Uterus (tissue), 4 donors: ENCODE results near the gene MON1B. TPM values are rescaled to one million over a fixed set of nuclear protein-coding genes. Genes with fewer than 3 reads are reported as not detected.

ENCODE experiments used
- DNase-seq, 2 donors: peaks; one replicate each; pipeline ENCODE4 v3.0.0-alpha.2; 2019 to 2020
- H3K27ac ChIP-seq, 2 donors: fragments of 200-600 bp; sonication (generic); 1 replicate in 1 of 2; 2 replicates in 1 of 2; pipeline ENCODE4 v1.5.1; 2016 to 2018
- H3K27me3 ChIP-seq, 2 donors: fragments of 200-600 bp; sonication (generic); one replicate each; pipeline ENCODE4 v1.5.1; 2018 to 2019; ENCODE audit warnings: control low read depth in 1 of 2
- H3K36me3 ChIP-seq, 2 donors: fragments of 200-600 bp; sonication (generic); one replicate each; pipeline ENCODE4 v1.5.1; 2019; ENCODE audit warnings: control low read depth in 1 of 2
- H3K4me1 ChIP-seq, 2 donors: fragments of 200-600 bp; sonication (generic); one replicate each; pipeline ENCODE4 v1.5.1; 2018 to 2019; ENCODE audit warnings: control low read depth in 1 of 2
- H3K4me3 ChIP-seq, 2 donors: fragments of 200-600 bp; sonication (generic); 1 replicate in 1 of 2; 2 replicates in 1 of 2; pipeline ENCODE4 v1.5.1; 2018 to 2019; ENCODE audit warnings: mild to moderate bottlenecking in 1 of 2
- H3K9me3 ChIP-seq, 2 donors: fragments of 200-600 bp; sonication (generic); one replicate each; pipeline ENCODE4 v1.5.1; 2019; ENCODE audit warnings: control low read depth in 1 of 2
- POLR2A ChIP-seq, 2 donors: fragments of 450-650 bp; IDR thresholded peaks; one replicate each; pipeline ENCODE4 v1.6.1; 2016; ENCODE audit warnings: antibody characterized with exemption in 2 of 2, mild to moderate bottlenecking in 1 of 2, moderate library complexity in 1 of 2
- intact Hi-C: fragments of 100-400 bp; cut with DNase I; formaldehyde crosslinking; loops from one replicate; pipeline ENCODE4 v1.15.1; 2023; ENCODE audit warnings: low total_unique reads
- total RNA-seq, 4 donors: library from RNA; depleted of rRNA in 3 of 4; stranded (reverse); fragments of >200 nt in 3 of 4; gene quantifications; one replicate each; pipeline versions ENCODE4 v1.1.0 to v1.2.4, GENCODE V29; 2014 to 2023
- TF ChIP-seq, protein P1 (sequence below), 4 experiments: fragments of 200-600 bp in 2 of 4; fragments of 450-650 bp in 2 of 4; sonication (generic) in 2 of 4; IDR thresholded peaks; one replicate each; pipeline ENCODE4 v1.5.1; 2016 to 2019; ENCODE audit warnings: antibody characterized with exemption in 4 of 4, mild to moderate bottlenecking in 2 of 4, moderate library complexity in 1 of 4
- donor health status: DM: yes; HTN: yes; CAD: no.

MON1B gene
- total RNA-seq, 4 donors from 2014 or later, result 1.3 to 35.8 (median 20.2) TPM

DNA sequence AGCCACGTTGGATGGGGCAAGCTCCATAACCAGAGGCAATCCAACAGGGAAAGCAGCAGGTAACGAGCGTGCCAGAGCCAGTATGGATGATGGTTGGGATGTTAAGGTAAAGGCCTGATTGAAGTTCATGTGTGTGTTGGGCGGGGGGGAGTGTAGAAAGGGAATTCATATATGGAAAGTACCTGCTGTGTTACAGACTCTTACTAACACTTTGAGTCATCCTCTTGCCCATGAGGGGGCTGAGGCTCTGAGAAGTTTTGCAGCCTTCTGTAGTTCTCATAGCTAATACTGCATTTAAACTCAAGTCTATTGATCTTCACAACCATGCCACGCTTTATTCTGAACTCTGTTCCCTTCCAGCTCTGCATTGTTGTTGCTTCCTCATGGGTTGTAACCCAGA lies 36.8 kb downstream of the MON1B start:
- H3K4me1 ChIP-seq, result no peaks in the 10 kb centered on the region
- no peaks in the 10 kb centered on the region for H3K27me3 ChIP-seq
- no peak for DNase-seq
- no peak overlapping the region for H3K27ac ChIP-seq
- no peak overlapping the region for H3K4me3 ChIP-seq
- H3K36me3 ChIP-seq, result no peaks in the 10 kb centered on the region
- H3K9me3 ChIP-seq, result no peaks in the 10 kb centered on the region
- TF ChIP-seq POLR2A (IDR thresholded peaks at IDR 0.05), result no peak
- TF ChIP-seq, protein P1, sequence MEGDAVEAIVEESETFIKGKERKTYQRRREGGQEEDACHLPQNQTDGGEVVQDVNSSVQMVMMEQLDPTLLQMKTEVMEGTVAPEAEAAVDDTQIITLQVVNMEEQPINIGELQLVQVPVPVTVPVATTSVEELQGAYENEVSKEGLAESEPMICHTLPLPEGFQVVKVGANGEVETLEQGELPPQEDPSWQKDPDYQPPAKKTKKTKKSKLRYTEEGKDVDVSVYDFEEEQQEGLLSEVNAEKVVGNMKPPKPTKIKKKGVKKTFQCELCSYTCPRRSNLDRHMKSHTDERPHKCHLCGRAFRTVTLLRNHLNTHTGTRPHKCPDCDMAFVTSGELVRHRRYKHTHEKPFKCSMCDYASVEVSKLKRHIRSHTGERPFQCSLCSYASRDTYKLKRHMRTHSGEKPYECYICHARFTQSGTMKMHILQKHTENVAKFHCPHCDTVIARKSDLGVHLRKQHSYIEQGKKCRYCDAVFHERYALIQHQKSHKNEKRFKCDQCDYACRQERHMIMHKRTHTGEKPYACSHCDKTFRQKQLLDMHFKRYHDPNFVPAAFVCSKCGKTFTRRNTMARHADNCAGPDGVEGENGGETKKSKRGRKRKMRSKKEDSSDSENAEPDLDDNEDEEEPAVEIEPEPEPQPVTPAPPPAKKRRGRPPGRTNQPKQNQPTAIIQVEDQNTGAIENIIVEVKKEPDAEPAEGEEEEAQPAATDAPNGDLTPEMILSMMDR (IDR thresholded peaks at IDR 0.05), result no peak
- intact Hi-C loops, result no loop called here

DNA sequence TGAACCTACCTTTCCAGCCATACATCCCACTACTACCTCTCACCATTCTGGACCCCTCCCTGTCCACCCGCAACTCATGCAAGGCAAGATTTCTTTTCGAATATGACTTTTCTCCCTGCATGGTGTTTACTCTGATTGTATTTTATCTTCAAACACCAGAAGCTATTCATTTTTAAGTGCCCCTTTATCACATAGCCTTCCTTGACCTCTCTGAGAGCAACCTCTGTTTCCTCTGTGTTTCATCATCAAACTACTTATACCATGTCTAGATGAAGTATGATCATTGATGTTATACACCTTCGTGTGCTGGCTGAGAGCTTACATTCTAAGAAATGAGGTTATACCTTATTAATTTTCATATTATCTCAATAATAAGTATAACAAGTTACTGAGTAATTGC lies 40.1 kb downstream of the MON1B start:
- no peaks in the 10 kb centered on the region for H3K36me3 ChIP-seq
- H3K4me3 ChIP-seq, result no peak overlapping the region
- no peaks in the 10 kb centered on the region for H3K4me1 ChIP-seq
- no peaks in the 10 kb centered on the region for H3K27me3 ChIP-seq
- H3K9me3 ChIP-seq, result no peaks in the 10 kb centered on the region
- intact Hi-C loops, result no loop called here
- DNase-seq, result no peak
- TF ChIP-seq POLR2A (IDR thresholded peaks at IDR 0.05), result no peak
- TF ChIP-seq, protein P1 (IDR thresholded peaks at IDR 0.05), result no peak
- no peak overlapping the region for H3K27ac ChIP-seq

DNA sequence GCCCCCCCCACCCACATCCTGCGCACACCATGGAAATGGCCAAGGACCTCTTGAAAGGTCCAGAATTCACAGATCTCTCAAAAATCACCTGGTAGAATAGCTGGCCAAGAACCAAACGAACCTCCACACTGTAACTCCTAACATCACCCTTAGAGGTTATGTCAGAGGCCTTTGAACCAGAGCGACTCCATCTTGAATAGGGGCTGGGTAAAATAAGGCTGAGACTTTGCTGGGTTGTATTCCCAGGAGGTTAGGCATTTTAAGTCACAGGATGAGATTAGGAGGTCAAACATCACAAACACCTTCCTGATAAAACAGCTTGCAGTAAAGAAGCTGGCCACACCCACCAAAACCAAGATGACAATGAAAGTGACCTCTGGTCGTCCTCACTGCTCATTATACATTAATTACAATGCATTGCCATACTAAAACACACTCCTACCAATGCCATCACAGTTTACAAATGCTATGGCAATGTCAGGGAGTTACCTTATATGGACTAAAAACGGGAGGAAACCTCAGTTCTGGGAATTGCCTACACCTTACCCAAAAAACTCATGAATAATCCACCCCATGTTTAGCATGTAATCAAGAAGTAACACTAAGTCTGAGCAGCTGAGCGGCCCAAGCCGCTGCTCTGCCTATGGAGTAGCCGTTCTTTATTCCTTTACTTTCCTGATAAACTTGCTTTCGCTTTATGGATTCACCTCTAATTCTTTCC lies 43.0 kb downstream of the MON1B start:
- H3K9me3 ChIP-seq, result no peaks in the 10 kb centered on the region
- H3K4me3 ChIP-seq, result no peak overlapping the region
- intact Hi-C loops, result no loop called here
- H3K36me3 ChIP-seq, result no peaks in the 10 kb centered on the region
- DNase-seq, result no peak
- TF ChIP-seq, protein P1 (IDR thresholded peaks at IDR 0.05), result no peak
- TF ChIP-seq POLR2A (IDR thresholded peaks at IDR 0.05), result no peak
- no peaks in the 10 kb centered on the region for H3K27me3 ChIP-seq
- H3K27ac ChIP-seq, result no peak overlapping the region
- H3K4me1 ChIP-seq, result no peaks in the 10 kb centered on the region

DNA sequence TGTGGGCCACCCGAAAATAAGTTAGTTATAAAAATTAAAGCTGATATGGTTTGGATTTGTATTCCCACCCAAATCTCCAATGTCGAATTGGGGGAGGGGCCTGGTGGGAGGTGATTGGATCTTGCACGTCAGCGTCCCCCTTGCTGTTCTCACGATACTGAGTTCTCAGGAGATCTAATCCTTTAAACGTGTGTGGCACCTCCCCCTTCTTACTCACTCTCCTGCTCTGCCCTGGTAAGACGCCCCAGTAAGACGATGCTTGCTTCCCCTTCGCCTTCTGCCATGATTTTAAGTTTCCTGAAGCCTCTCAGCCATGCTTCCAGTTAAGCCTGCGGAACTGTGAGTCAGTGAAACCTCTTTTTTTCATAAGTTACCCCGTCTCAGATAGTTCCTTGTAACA lies 43.6 kb downstream of the MON1B start:
- TF ChIP-seq POLR2A (IDR thresholded peaks at IDR 0.05), result no peak
- TF ChIP-seq, protein P1 (IDR thresholded peaks at IDR 0.05), result no peak
- Histone ChIP-seq H3K4me3 (no peak overlapping the region), H3K27ac (no peak overlapping the region), H3K27me3 (no peaks in the 10 kb centered on the region), H3K9me3 (no peaks in the 10 kb centered on the region), H3K36me3 (no peaks in the 10 kb centered on the region), H3K4me1 (no peaks in the 10 kb centered on the region)
- intact Hi-C loops, result loop anchor here (5.0 kb wide), 1 partner anchor 353 kb away; no protein-coding TSS in a partner anchor
- no peak for DNase-seq

DNA sequence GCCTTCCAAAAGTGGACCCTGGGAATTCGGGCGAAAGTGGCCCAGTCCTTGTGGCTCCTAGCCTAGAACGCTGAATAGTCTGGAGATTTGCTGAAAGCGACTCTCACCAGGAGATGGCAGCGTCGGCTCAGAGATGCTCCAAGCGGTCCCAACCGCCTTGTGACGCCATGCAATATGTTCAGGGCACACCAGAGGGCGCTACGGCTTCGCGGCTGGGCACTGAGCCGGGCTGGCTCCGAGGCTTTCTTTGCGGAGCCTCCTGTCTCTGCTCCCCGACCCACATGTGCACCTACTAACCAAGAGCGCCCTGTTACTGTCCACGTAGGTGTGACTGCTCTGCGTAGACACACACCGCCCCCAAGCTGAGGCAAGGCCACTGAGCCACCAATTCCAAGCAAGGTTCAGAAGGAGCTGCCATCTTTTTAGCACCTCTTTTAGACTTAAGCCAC lies 45.1 kb downstream of the MON1B start:
- DNase-seq, result peak; percentile 85 to 88

More for the DNA sequence above, 45.1 kb downstream of the MON1B start:
- H3K9me3 ChIP-seq, result no peaks in the 10 kb centered on the region
- intact Hi-C loops, result loop anchor here (5.0 kb wide), 1 partner anchor 351 kb away; no protein-coding TSS in a partner anchor
- no peak overlapping the region for H3K4me3 ChIP-seq
- H3K27ac ChIP-seq, result no peak overlapping the region
- TF ChIP-seq POLR2A (IDR thresholded peaks at IDR 0.05), result peak in 1 of 2 donors; percentile 23
- TF ChIP-seq, protein P1 (IDR thresholded peaks at IDR 0.05), result peak; percentile 96 to 100 (median 100)
- H3K36me3 ChIP-seq, result no peaks in the 10 kb centered on the region
- H3K27me3 ChIP-seq, result no peaks in the 10 kb centered on the region
- H3K4me1 ChIP-seq, result no peaks in the 10 kb centered on the region
